GM04503 (cell line): ENCODE measurements around the gene DCP2.

Experiments
- DNase-seq: peaks from one replicate; pipeline ENCODE4 v3.0.0-alpha.2; 2012; ENCODE audit warnings: low read depth

Gene DCP2

DNA sequence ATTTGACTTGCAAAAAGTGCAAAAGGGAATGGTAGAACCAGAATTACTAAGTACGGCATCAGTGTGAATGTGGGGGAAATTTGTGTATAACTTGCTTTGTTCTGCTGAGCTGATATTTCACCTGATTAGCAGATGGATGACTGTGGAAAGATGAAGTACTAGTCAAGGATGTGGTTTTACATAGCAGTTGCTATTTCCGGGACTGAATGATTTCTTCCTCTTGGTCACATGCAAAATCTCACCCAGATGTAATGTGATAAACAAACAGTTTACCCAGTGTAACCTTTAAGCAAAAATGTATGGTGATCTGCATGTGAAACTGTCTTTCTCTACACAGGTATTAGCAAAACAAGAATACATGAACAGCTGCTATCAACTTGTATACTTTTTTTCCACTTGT lies 46.1 kb downstream of the DCP2 start:
- no peak for DNase-seq

DNA sequence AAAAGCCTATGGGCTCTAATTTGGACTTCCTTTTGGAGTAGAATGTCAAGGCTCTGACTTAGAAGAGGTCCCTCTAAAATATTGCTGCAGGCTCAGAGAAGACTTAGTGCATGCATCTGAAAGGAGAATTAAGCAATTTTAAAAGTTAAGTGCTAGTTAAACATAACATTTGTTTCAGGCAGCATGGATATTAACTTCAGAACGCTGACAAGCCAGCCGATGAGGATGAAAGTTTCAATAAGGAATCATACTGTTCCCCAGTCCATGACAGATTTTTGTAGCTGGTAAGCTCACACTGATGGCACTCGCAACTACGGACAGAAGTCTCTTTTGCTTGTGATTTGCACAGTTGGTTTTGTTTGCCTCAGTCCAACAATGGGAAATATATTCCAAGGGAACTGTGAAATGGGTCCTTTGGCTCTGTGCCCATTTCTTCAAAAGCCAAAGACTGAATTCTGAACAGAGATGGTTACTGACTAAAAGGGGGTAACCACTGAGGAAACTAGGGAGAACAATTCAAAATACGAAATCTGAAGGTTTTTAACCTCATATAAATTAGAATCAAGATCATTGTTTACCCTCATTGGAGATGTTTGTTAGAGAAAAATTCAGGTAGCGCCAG lies 47.6 kb downstream of the DCP2 start:
- no peak for DNase-seq

DNA sequence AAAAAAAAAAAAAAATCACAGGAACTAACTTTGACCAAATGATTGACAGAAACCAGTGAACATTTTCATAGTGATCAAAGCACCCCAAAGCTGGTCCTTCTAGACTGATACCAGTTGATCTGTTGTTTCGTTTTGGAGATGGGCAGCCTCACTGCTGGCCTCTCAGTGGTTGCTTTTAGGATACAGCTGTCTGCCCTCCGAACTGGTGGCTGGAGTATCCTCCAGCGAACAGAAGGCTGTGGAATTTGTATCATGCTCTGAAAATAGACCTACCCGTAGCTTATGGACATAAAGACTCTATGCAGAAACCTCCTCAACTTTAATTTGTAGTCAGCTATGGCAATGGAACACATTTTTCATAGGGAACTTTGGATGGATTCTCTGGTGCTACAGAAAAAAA lies 49.0 kb downstream of the DCP2 start:
- DNase-seq, result no peak

DNA sequence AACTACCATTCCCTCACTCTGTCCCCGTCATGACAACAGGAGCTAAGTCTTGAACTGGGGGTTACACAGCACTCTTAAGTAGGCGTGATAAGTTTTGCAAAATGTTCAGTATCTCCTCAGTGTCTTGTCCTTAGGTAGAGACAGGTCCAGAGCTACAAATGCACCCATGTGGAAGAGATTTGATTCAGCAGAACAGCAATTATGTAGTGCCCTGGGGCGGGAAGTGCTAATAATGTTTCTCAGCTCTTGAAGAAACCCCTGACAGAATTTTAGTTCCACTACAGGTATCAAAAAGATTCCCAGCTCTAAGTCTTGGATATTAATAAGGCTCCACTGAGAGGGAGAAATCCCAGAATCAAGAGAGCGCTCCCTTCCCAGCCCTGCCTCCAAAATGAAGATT lies 49.6 kb downstream of the DCP2 start:
- DNase-seq, result no peak

DNA sequence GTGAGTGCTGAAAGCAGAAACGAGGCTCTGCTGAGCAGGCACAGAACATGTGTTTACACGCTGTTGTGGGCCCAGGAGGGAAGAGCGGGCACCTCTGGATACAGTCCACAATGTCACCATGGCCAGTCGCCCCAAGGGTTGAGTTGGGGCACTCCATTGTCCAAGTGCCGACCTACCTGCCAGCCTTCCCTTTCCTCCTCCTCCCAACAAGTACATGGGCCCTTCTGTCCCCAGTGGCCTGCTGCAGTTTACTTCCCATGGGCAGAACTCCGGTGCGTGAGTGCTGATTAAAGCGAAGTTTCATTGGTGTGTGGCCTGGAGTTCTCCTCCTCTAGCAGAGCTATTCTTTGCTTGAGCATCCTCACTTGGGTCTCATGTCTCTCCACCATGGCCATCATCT lies 50.4 kb downstream of the DCP2 start:
- no peak for DNase-seq

DNA sequence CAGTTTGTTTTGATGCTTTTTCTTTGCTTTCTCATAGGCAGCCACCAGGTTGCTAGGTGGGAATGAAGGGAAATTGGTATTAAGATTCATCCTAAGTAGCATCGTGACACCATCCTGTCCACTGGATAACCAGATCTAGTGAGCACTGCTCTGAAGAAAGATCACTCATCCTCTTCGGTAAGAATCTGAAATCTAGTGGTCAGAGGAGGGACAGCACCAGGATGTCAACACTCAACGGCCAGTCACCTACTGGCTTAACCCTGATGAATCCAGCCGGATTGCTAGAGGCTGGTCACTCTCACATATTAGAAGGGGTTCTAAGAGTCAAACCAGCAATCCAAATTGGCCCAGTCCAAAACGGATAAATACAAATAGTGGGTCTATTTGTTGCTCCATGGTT lies 50.8 kb downstream of the DCP2 start:
- no peak for DNase-seq

DNA sequence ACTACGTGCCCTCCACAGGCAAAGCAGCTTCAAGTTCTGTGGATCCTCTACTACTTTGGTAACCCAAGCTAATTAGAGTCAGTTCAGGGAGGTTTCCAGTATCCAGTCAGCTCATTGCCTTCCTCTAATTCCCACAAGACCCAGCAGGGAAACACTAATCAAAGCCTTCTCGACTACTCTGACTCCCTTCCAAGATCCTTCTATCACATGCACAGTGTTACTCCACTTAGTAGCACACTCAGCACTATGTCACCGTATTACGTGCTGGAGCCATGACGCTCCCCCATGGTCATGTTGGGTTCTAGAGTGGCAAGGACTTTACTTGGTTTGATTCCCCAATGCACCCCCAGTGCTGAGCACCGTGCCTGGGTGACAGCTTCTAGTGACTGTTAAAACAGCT lies 53.0 kb downstream of the DCP2 start:
- no peak for DNase-seq

DNA sequence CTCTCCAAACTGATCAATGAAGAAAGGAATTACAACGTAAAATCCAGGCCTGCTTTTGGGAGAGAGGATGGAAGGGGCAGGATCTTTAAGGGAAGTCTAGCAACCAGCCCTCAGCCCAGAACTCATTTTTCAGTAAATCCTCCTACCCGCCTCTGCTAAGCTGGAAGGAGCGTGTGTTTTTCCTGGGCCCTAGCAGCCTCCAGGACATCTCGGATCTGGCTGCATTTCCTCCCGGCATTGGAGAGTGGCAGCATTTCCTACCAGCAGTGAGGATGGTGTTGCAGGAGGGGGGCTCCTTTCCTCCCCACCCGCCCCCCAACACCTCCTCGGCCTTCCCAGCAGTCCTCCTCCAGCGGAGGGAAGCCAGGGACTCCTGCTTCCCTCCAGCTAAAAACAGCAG lies 54.5 kb downstream of the DCP2 start:
- no peak for DNase-seq

DNA sequence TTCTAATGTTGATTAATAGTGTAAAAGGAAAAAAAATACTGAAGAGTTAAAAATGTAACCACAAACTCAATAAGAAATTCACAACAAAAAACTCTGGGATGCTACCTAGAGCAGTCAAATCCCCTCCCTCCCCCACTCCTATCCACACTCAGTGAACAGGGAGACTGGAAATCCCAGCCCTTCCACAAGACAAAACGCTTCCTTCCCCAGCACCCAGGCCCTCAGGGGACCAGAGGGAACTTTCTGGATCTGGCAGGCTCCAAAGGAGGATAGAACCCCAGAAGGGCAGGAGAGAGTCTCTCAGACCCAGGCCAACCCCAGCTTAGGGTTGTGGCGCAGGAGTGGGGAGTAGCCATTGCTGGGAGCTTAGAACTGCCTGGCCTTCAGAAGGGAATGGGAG lies 55.0 kb downstream of the DCP2 start:
- DNase-seq, result no peak

DNA sequence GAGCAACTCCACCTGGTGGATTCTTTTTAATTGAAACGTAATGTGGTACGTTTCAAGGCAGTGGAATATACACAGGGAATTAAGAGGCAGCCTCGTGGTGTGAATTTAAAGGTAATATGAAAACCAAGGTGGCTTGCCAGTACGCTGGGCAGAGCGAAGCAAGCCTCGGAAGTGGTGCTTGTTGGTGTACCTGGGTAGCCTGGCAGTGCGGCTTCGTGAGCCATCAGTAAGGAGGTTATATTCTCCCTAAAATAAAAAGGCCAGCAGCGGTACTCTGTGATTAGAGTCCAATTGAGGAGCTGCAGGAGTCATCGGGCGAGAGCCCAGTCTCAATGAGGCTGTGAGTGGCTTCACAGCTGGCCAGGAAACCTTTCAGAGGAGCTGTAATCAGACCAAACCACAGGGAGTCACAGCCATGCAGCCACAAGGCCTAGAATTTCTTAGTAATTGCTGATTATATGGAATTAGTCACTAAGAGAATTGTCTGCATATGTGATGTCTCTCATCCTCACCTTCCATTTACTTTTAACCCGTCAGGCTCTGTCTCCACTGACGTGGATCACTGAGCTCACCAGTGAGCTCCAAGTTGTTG lies 57.7 kb downstream of the DCP2 start:
- DNase-seq, result peak; percentile 75

DNA sequence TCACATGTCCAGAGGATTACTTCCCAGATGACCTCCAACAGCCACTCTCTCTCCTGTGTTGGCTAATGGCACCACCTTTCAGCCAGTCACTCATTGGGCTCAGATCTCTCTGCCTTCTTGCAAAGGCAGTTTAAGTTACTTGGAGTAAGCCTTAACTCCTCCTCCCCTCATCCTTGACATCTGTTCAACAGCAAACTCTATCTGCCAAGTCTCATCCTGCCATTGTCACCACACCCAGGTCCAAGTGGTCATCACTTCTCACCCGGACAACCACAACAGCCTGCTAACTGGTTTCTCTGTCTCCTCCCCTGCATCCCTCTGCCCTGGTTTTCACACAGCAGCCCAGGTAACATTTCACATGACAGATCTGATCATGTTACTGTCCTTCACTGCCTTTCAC lies 58.5 kb downstream of the DCP2 start:
- DNase-seq, result no peak

DNA sequence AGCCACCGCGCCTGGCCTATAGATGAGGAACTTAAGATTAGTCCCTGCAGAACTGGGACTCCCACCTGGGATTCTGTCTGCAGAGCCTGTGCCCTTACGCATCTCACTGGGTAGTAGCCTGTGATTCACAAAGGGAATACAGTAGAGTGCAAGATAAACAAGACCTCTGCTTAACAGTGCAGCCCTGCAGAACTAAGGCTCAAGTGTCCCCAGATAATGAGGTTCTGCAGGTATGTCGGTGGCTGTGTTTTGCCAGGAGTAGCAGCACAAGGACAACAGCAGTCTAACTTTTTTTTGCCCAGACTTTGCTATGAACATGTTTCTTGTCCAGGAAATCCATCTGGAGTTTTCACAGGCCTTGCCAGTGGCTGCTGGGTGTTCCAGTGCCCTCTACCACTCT lies 59.7 kb downstream of the DCP2 start:
- no peak for DNase-seq

DNA sequence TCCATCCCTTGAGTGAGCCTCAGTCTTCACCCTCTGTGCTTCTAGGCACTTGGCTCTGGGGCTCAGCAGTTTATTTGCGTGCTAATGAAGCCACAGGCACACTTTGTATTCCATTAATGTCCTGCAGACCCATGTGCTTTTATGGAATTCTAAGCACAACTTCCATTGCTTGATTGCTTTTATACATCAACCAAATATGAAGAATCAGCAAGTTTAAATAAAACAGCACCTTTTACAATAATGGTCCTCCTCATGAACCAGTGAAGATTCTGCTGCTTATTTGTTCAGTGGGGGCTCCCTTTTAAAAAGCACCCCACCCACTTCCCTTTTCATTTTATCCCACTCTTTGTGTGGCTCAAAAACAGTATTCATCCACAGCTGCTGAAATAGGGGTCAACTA lies 60.2 kb downstream of the DCP2 start:
- DNase-seq, result no peak

DNA sequence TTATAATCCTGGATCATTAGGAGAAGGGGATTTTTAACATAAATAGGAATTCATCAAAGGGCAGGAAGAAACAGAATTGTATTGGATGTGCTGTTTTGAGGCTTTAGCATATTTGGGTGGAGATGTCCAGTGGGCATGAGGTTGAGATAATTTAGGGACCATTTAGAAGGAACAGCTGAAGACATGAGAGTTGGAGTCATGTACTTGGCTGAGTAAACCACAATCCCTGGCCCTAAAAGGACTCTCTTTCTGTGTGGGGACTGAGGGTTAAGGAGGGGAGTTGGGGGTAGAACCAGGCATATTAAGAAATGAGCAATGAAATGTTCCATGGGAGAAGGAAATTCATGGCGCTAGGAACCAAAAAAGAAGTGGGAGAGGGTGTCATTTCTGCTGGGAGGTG lies 61.5 kb downstream of the DCP2 start:
- no peak for DNase-seq

DNA sequence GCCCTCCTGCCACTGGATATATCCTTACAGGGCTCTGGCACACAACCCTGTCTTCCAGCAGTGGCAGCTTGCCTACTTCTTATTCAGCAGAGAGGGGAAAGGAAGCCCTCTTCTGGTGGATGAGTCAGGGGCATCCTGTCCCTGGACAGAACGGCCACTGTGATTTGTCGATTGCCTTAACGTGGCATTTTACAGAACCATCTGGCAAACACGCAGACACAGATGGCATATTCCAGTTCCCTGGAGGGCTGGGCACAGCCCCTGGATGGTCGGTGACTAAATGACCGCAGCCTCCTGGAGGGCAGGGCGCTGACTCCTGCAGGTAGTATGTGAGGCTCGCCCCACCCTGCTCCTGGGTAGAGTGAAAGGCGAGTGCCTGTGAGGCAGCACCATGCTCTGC lies 62.1 kb downstream of the DCP2 start:
- DNase-seq, result no peak

DNA sequence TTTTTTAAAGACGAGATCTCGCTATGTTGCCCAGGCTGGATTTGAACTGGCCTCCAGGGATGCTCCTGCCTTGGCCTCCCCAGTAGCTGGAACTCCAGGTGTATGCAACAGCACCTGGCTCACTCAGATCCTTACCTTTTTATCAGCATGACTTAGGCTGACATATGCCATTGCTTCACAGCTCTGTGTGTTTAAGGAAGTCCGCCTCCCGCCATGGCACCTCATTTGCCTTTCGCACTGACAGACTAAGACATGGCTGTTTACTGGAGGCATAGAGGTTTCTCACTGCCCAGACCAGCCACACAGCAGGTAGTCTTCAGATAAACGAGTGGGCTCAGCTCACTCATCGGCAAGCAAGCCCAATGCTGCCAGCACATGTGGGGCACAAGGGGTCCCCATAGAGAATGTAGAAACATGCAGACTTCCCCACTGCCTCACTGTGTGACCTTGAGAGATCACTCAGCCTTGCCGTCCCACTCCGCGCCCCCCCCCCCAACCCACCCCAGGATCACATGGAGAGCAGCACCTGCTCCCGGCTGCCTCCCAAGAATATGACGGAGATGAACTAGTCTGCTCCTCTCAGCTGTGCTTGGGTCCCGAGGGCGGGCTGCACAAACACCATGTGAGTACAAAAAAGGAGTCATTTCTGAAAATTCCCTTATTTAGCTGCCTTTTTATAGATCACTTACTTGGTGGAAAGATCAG lies 62.8 kb downstream of the DCP2 start:
- DNase-seq, result no peak

DNA sequence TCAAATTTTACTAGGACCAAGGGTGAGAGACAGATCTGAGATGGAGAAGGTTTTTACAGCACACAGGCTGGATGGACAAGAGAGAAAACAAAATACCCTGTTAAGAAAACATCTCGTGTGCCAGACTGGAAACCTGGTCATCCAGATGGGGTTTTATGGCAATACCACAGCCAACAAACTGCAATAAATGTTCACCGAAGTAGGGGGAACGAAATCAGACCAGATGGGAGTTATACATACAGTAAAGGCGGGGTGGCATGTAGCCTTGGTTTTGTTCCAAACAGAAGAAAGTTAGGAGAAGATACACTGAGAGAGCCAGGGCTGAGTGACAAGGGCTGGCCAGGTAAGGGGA lies 63.3 kb downstream of the DCP2 start:
- no peak for DNase-seq

DNA sequence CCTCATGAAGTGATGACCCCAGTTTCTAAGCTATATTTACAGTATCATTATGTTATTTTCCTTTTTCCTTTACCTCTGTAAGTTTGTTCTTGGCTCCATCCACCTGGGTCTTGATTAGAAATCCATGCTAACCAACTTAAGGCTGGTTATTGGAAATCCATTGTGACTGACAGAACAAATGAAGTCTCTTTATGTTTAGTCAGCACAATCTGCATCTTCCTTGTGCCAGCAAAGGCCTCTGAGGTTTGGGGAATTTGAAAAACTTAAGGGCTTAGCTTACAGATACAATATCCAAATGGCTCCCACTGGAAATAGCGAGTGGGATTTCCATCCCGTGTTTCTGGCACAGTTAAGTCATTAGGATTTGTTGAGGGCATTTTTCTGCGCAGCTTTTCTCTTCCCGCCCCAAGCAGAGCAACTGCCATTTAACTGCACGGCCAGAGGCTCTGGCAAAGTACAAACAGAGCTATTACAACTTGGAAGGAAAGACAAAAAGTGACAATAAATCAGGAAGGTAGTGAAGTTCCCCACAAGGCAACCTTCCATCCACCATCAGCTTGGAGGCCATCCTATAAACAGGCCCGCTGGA lies 64.2 kb downstream of the DCP2 start:
- DNase-seq, result no peak

DNA sequence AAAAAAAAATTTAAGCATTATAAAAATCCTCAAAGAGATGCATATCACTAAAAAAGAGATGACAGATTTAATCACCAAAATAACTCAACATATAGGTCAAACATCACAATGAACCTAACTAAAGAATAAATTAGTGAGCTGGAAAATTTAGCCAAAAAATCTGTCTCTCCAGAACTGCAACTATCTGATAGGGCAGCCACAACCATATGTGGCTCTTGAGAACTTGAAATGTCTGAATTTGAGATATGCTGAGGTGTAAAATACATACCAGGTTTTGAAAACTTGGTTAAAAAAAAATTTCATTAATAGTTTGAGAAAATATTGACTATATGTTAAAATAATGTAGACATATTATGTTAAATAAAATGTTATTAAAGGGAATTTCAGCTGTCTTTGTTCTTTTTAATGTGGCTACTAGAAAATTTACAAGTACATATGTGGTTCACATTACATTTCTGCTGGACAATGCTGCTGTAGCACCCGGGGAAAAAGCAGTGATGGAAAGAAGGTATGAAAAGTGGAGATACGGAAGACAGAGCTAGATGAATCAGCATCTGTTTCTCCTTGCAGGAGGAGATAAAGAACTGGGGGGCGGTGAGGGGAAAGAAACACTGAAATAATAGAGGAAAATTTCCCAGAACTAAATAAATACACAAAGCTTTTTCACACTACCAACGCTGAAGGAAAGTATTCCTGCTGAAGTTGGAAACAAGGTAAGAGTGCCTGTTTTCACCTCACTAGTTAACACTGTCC lies 66.1 kb downstream of the DCP2 start:
- DNase-seq, result no peak

DNA sequence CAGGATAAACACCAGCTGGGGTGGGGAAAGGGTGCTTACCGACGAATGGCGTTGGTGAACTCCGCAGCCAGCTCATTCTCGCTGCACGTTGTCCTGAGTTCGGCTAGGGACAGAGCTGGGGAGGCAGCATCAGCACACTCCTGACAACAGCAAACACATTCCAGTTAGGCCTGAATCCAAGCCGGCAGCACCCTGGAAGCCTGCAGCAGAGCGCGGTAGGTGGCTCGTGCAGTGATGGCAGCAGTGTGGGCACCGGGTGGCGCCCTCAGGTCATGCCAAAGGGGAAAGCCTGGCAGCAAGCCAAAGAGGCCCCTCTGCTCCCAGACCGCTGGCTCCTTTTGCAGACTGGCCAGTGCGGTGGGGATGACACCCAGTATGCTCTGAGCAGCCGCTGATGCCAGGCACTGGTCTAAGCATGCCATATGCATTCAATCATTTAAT lies 66.9 kb downstream of the DCP2 start:
- DNase-seq, result no peak

DNA sequence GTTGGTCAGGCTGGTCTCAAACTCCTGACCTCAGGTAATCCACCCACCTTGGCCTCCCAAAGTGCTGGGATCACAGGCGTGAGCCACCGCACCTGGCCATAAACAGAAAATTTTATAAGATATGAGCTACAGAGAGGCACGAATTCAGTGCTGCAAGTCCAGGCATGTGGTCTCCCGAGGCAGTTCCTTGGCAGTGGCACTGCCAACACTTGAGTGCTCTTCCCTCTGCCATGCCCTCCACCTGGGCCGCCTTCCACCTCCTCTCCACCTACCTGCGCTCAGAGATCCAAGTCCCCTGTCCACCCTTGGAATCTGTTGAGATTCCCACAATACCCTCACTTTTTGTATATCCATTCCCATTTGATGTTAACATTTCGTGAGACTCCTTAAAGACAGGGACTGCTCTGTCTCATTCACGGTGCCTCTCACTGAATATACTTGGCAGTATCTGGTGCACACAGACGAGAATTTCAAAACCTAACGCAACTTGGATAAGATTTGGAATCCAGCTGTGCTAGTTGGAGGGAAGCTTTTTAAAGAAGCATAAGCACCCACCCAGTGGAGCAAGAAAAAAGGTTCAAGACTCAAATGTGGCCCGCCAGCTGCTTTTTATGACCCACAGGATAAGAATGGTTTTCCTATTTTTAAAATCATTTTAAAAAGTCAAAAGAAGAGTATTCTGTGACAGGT lies 68.3 kb downstream of the DCP2 start:
- DNase-seq, result no peak

DNA sequence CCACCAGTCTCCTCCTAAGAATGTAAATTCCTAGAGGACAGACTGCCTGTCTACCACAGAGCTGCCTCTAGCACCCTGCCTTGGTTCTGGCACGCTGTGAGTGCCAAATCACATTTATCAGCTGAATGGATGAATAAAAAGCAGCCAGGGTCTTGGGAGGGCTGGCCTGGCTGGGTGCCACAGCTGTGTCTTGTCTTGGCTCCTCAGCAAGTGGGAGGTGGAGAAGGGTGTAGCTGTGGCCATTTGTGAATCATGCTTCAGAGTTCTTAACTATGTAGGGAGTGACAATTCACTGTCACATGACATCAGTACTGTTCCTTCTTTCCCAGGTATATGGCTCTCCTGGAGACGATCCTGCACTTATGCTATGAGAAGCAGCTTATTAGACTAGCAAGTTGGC lies 70.6 kb downstream of the DCP2 start:
- no peak for DNase-seq
